Spleen (tissue), 11 donors: ENCODE results near the gene FAM163A. TPM values are rescaled to one million over a fixed set of nuclear protein-coding genes. Genes with fewer than 3 reads are reported as not detected.

Source experiments
- DNase-seq: peaks from one replicate; pipeline ENCODE4 v3.0.0-alpha.2; 2020
- H3K27ac ChIP-seq, 8 donors: fragments of 200-600 bp; sonication (generic) in 7 of 8; 1 replicate in 4 of 8; 2 replicates in 4 of 8; pipeline versions ENCODE4 v1.5.0 to v1.8.0; 2016 to 2021; ENCODE audit warnings: inconsistent platforms in 4 of 8, mild to moderate bottlenecking in 4 of 8, moderate library complexity in 1 of 8
- H3K27me3 ChIP-seq, 7 donors: fragments of 200-600 bp; sonication (generic) in 6 of 7; replicated peaks in 1 of 7; 1 replicate in 4 of 7; 2 replicates in 3 of 7; pipeline versions ENCODE4 v1.5.0 to v1.8.0; 2016 to 2021; ENCODE audit warnings: inconsistent platforms in 3 of 7, mild to moderate bottlenecking in 1 of 7
- H3K36me3 ChIP-seq, 6 donors: fragments of 200-600 bp; sonication (generic) in 5 of 6; 1 replicate in 4 of 6; 2 replicates in 2 of 6; pipeline versions ENCODE4 v1.5.0 to v1.8.0; 2016 to 2021; ENCODE audit warnings: inconsistent platforms in 2 of 6
- H3K4me1 ChIP-seq, 6 donors: fragments of 200-600 bp; sonication (generic) in 5 of 6; 1 replicate in 3 of 6; 2 replicates in 3 of 6; pipeline versions ENCODE4 v1.5.0 to v1.8.0; 2016 to 2021; ENCODE audit warnings: inconsistent platforms in 3 of 6
- H3K4me3 ChIP-seq, 8 donors: fragments of 200-600 bp; sonication (generic) in 7 of 8; 1 replicate in 4 of 8; 2 replicates in 4 of 8; pipeline versions ENCODE4 v1.5.0 to v1.8.0; 2016 to 2021; ENCODE audit warnings: inconsistent platforms in 4 of 8, mild to moderate bottlenecking in 4 of 8, moderate library complexity in 2 of 8
- H3K9me3 ChIP-seq, 8 donors: fragments of 200-600 bp; sonication (generic) in 7 of 8; 1 replicate in 4 of 8; 2 replicates in 4 of 8; pipeline versions ENCODE4 v1.5.0 to v1.8.0; 2016 to 2021; ENCODE audit warnings: inconsistent platforms in 4 of 8
- CTCF ChIP-seq, 11 experiments: fragments of 200-600 bp in 7 of 11; fragments of 450-650 bp in 4 of 11; sonication (generic) in 4 of 11; IDR thresholded peaks in 8 of 11; conservative IDR thresholded peaks in 3 of 11; 1 replicate in 7 of 11; 2 replicates in 4 of 11; pipeline versions ENCODE4 v1.4.0 to v1.8.0; 2016 to 2021; ENCODE audit warnings: antibody characterized with exemption in 11 of 11, inconsistent platforms in 4 of 11, mild to moderate bottlenecking in 1 of 11
- POLR2A ChIP-seq, 3 donors: fragments of 450-650 bp; IDR thresholded peaks; one replicate each; pipeline ENCODE4 v1.5.1; 2017; ENCODE audit warnings: antibody characterized with exemption in 3 of 3, mild to moderate bottlenecking in 1 of 3
- POLR2AphosphoS5 ChIP-seq, 3 donors: sonication (generic); formaldehyde crosslinking; IDR thresholded peaks; one replicate each; pipeline ENCODE4 v1.5.1; 2017; ENCODE audit warnings: antibody characterized with exemption in 3 of 3
- WGBS, 5 donors: extraction: QIAGEN DNeasy Blood & Tissue Kit in 3 of 5; methylation state at CpG; one replicate each; pipeline versions ENCODE4 v1.1.5 to v1.1.7; 2013 to 2018; 5-methylcytosine and 5-hydroxymethylcytosine counted together
- intact Hi-C: fragments of 100-400 bp; cut with DNase I; formaldehyde crosslinking; loops from one replicate; pipeline ENCODE4 v1.15.0; 2023; ENCODE audit warnings: low total_unique reads
- polyA plus RNA-seq, 3 donors: library from polyadenylated mRNA; stranded (reverse); fragments of 200-250 nt; gene quantifications; one replicate each; pipeline ENCODE4 v1.2.1, GENCODE V29; 2013
- total RNA-seq, 7 donors: library from RNA; depleted of rRNA in 3 of 7; stranded (reverse); fragments of >200 nt in 3 of 7; fragmentation: NEBNext Ultra II Directional in 4 of 7; extraction: Animal tissue kit (Norgen Biotek cat#: 25700) in 4 of 7; gene quantifications; one replicate each; pipeline versions ENCODE4 v1.1.0 to v1.2.1, GENCODE V29; 2016 to 2021
- donor health status: healthy with polysubstance abuse.
- donor health status: DM: no; HTN: no; CAD: no; lungs with moderate emphysema.
- donor health status: DM: no; HTN: no; CAD: no.
- donor health status: Bipolar disorder and iron deficiency.
- donor health status: healthy.
- donor health status: DM: no; HTN: no; CAD: no.
- donor health status: DM: yes; HTN: yes; CAD: no.

Gene FAM163A
- total and polyA plus RNA-seq, 10 donors, result 0.14 to 0.47 (median 0.21) TPM; not detected in 3

- intact Hi-C loops, result no loop called here
- peaks cover 0 to 26% (median 19%) of the 10 kb centered on the region in 6 donors for H3K4me1 ChIP-seq
- no peak overlapping the region for H3K4me3 ChIP-seq
- TF ChIP-seq POLR2AphosphoS5 (IDR thresholded peaks at IDR 0.05) (no peak), CTCF (IDR thresholded peaks at IDR 0.05 in 8 of 11, conservative IDR thresholded peaks at IDR 0.05 in 3 of 11) (no peak), POLR2A (IDR thresholded peaks at IDR 0.05) (no peak)
- no peaks in the 10 kb centered on the region for H3K9me3 ChIP-seq
- H3K27me3 ChIP-seq, result peaks cover 0 to 77% (median 42%) of the 10 kb centered on the region in 7 donors
- no peaks in the 10 kb centered on the region for H3K36me3 ChIP-seq
- no peak for DNase-seq
- no peak overlapping the region for H3K27ac ChIP-seq
- WGBS, 5 donors, result 40 to 69% (median 63%) methylated on average over 4 of the region's 4 CpGs
Measured at GRCh38 chr1:179745743-179746142, 2.7 kb downstream of the FAM163A start.

- 86 to 95% (median 94%) methylated on average over 2 of the region's 2 CpGs for WGBS, 5 donors
- Histone ChIP-seq H3K9me3 (peaks cover 0 to 8% (median 2%) of the 10 kb centered on the region in 8 donors), H3K27me3 (peaks cover 0 to 59% (median 33%) of the 10 kb centered on the region in 7 donors), H3K4me1 (peaks cover 0 to 22% (median 17%) of the 10 kb centered on the region in 6 donors), H3K27ac (no peak overlapping the region), H3K4me3 (no peak overlapping the region), H3K36me3 (no peaks in the 10 kb centered on the region)
- intact Hi-C loops, result no loop called here
- no peak for DNase-seq
- TF ChIP-seq POLR2AphosphoS5 (IDR thresholded peaks at IDR 0.05) (no peak), CTCF (IDR thresholded peaks at IDR 0.05 in 8 of 11, conservative IDR thresholded peaks at IDR 0.05 in 3 of 11) (no peak), POLR2A (IDR thresholded peaks at IDR 0.05) (no peak)
Measured at GRCh38 chr1:179747611-179748010, 4.5 kb downstream of the FAM163A start.

GRCh38 chr1:179748772-179749171, 5.7 kb downstream of the FAM163A start:
- Histone ChIP-seq H3K27ac (no peak overlapping the region), H3K9me3 (peaks cover 0 to 8% (median 2%) of the 10 kb centered on the region in 8 donors), H3K4me3 (no peak overlapping the region), H3K27me3 (peaks cover 0 to 47% (median 22%) of the 10 kb centered on the region in 7 donors), H3K4me1 (peaks cover 0 to 10% (median 6%) of the 10 kb centered on the region in 6 donors), H3K36me3 (no peaks in the 10 kb centered on the region)
- TF ChIP-seq POLR2AphosphoS5 (IDR thresholded peaks at IDR 0.05), result no peak
- TF ChIP-seq POLR2A (IDR thresholded peaks at IDR 0.05), result no peak
- no peak for TF ChIP-seq CTCF (IDR thresholded peaks at IDR 0.05 in 8 of 11, conservative IDR thresholded peaks at IDR 0.05 in 3 of 11)
- no peak for DNase-seq
- WGBS, 5 donors, result 82 to 93% (median 85%) methylated on average over 4 of the region's 4 CpGs
- intact Hi-C loops, result no loop called here

GRCh38 chr1:179750630-179751029, 7.5 kb downstream of the FAM163A start:
- Histone ChIP-seq H3K36me3 (no peaks in the 10 kb centered on the region), H3K27ac (no peak overlapping the region), H3K27me3 (peaks cover 0 to 29% (median 5%) of the 10 kb centered on the region in 7 donors), H3K4me1 (no peaks in the 10 kb centered on the region), H3K9me3 (peaks cover 0 to 8% (median 2%) of the 10 kb centered on the region in 8 donors), H3K4me3 (no peak overlapping the region)
- 42 to 61% (median 53%) methylated on average over 1 of the region's 1 CpG for WGBS, 5 donors
- no peak for DNase-seq
- TF ChIP-seq POLR2AphosphoS5 (IDR thresholded peaks at IDR 0.05) (no peak), POLR2A (IDR thresholded peaks at IDR 0.05) (no peak), CTCF (IDR thresholded peaks at IDR 0.05 in 8 of 11, conservative IDR thresholded peaks at IDR 0.05 in 3 of 11) (no peak)
- intact Hi-C loops, result no loop called here
